Measurements from ENCODE around the gene HSD3B7.
"Not testable (repeated sequence)": the region's sequence is repeated elsewhere in the genome, so short reads cannot be mapped to it uniquely, and the experiment has no call there.

Gene HSD3B7

DNA sequence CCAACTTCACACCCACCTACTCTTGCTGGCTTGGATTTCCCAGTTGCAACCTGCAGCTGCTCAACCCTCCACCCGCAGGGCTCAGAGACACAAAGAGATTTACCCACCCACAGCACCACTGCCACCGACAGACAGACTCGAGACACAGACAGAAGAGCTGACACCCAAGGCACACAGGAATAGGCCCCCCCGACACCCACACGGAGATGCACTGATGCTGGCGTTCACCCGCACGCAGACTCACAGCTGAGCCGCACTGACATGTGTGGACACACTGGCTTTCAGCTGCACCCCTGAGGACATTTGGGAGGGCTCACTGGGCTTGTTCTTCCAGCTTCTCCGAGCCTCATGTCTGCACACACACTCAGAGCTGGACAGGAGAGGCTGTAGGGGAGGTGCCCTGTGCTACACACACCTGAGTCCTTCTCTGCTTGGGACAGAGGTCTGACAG is 17.3 kb downstream of the HSD3B7 start:
- FAIRE-seq = no peak

DNA sequence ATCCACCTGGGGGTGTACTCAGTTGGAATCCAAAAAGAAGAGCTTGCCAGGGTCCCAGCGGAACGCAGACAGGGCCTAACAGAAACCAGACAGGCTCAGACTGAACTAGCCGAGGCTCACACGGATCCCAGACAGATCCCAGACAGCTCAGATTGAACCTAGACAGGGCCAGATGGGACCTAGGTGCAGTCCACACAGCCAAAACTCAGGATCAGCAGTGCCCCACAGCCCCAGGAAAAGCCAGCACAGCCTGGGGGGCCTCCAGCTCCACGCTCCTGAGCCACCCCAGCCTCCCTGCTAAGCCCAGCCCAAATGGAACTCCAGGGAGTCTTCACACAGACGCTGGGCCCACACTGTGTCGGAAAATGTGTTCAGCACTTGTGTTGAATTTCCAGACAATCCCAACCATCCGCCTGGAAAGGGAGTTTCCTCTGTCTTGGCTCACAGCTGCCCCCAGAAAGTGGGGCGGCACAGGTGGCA is 17.9 kb downstream of the HSD3B7 start:
- FAIRE-seq = no peak

DNA sequence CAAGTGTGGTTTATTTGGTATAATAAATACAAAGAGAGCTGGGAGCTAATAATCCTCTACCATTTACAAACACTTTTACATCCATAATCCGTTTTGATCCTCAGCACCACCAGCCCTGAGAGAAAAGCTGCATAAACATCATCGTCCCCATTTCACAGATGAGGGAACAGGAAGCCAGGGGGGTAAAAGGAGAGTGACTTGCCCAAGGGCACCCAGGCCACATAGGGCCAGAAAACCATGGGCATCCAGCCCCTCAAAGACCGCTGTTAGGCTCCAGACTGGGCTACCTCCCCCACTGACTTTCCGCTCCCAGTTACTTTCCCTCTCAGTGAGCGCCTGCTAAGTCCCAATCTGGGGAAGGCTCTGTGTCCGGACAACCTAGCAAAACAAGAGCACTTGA is 18.7 kb downstream of the HSD3B7 start:
- FAIRE-seq = no peak

DNA sequence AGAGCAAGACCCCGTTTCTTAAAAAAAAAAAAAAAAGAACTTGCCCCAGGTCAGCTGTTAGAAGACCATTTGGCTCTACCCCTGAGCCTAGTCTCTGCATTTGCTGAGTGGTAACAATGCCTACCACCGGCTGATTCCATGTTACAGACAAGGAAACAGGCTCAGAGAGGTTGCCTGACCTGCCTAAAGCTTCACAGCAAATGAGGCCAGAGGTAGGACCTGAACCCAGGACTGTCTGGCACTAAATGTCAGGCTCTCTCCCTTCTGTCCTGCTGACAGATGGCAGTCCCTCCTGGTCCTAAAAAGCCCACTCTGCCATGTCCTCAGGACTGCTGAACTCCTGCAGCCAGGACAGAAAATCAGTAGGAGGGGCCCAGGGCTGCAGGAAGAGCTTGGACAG is 19.7 kb downstream of the HSD3B7 start:
- no peak for FAIRE-seq

DNA sequence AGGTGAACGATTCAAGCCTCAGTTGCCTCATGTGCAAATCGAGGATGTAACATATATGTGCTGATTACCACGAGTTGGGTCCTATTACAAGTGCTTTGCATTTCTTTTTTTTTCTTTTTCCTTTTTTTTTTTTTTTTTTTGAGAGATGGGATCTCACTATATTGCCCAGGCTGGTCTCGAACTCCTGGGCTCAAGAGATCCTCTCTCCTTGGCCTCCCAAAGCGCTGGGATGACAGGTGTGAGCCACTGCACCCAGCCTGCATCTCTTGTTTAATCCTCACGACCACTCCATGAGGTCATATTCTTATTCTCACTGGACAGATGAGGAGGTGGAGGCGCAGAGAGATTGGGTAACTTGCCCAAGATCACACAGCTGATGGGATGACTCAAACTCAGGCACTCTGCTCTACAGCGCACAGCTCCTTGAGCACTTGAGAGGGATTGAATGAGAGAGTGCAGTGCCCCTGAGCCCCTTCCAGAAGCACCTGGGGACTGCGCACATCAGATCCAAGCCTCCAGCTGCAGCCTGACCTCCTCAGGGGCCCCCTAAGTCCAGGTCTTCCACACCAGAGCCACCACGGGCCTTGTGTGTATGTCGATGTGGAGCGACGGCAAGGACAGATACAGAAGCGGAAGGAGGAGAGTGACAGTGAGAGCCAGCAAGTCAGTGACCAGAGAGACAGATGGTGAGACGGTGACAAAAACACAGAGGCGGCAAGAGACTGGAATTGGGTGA is 20.5 kb downstream of the HSD3B7 start:
- FAIRE-seq = no peak

DNA sequence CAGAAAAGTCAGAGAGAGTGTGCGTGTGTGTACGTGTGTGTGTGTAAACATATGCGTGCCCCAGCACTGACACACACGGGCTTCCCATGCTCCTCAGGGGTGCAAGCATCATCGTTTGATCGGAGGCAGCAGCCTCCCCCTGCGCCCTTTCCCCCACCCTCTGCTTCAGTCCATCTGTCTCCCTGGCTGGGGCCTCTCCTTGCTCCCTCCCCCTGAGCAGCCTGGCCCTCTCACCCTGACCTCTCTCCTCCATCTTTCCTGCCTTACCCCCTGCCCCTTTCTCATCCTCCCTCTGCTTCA is 21.0 kb downstream of the HSD3B7 start:
- FAIRE-seq = no peak

DNA sequence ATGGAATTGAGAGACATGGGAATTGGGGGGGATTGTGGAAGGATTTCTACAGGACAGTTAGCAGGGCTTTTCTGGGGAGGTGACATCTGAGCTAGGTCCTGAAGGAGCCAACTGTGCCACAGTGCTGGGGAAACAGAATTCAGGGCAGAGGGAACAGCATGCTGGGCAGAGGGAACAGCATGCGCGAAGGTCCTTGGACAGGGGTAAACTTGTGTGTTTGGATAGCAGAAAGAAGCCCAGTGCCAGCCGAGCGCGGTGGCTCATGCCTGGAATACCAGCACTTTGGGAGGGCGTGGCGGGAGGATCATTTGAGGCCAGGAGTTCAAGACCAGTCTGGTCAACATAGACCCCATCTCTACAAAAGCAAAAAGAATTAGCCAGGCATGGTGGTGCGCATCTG is 21.6 kb downstream of the HSD3B7 start:
- no peak for FAIRE-seq

DNA sequence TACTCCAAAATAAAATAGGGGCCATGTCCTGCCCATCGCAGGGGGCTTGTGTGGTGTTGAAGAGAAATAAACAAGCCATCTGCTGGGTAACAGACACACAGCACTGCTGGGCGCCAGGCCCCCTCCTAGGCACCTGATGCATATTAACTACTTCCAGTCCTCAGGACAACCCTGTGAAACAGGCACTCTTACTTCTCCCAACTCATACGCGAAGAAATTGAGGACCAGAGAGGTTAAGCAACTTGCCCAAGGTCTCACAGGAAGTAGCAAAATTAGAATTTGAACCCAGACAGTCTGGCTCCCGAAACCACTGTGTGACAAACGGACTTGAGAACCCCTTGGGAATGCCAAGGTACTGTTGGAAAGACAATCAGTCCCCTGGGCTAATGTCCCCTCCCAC is 22.7 kb downstream of the HSD3B7 start:
- no peak for FAIRE-seq

DNA sequence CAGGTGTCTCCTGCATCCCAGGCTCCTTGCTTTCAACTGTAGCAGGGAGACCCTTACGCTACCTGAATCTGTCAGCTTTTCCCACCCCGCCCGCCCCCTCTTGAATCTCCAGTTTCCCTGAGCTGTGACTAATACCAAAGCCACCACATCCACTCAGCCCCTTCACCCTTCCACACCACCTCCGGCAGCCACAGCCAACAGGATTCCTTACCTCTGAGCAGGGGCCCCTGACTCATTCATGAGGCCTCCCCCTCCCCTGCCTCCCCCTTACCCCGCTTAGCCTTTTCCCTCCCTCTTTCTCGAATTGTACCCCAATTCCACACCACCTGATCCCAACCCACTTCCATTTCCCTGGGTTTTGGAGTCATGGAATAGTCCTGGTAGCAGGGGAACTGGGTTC is 23.1 kb downstream of the HSD3B7 start:
- no peak for FAIRE-seq

DNA sequence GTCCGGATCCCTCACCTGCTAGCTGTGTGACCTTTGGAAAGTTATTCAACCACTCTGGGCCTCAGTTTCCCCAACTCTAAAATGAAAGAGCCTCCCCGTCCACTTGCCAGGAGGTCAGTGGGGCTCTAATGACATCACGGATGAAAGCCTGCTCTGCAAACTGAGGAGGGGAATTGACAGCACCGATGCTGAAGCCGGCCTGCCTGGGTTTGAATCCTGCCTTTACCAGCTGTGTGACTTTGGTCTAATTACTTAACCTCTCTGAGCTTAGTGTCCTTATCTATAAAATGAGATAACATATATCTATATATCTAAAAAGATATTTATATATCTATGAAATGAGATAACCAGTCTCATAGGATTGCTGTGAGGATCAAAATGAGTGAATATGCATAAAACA is 23.5 kb downstream of the HSD3B7 start:
- FAIRE-seq = no peak

DNA sequence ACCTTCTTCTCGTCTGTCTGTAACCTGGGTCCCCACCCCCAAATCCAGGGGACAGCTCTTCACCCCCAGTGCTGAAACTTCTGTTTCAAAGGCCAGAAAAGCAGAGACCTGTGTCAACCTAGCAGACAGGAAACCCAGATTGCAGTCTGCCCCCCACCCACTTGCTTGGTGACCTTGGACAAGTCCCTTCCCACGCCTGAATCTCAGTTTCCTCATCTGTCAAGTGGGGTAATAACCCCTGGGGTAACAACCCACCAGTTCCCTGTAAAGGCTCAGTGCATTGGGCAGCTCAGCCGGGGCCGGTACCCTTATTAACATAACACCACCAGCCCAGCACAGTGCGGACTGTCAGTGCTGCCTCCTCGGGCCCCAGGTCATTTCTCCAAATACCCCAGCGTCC is 24.1 kb downstream of the HSD3B7 start:
- FAIRE-seq = no peak

DNA sequence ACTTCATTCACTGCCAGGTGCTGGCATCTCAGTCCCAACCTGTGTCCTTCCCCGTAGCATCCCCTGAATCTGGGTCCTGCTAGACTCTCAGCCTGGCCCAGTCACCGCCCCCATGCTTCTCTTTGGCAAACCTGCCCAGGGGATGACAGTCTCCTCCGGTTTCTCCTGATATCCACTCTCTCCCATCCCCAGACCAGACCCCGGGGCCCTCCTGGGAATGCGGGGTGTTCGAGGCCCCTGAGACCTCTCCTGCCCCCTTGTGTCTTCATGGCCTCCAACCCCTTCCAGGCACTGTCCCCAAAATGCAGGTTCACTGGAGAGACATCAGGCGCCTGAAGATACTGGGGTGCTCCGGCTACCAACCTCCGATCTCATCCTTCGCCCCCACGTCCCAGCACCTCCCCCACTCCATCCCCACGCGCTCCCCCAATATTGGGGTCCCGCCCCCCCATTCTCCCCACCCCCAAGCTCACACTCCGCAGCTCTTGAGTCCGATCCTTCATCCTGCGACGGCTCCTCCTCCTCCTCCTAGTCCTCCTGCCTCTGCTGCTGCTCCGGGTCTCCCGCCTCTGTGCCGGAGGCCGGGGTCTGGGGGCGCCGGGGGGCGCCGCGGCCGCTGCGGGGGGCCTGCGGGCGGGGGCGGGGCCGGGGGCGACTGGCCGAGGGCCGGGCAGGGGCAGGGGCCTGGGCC is 25.0 kb downstream of the HSD3B7 start:
- no peak for FAIRE-seq

DNA sequence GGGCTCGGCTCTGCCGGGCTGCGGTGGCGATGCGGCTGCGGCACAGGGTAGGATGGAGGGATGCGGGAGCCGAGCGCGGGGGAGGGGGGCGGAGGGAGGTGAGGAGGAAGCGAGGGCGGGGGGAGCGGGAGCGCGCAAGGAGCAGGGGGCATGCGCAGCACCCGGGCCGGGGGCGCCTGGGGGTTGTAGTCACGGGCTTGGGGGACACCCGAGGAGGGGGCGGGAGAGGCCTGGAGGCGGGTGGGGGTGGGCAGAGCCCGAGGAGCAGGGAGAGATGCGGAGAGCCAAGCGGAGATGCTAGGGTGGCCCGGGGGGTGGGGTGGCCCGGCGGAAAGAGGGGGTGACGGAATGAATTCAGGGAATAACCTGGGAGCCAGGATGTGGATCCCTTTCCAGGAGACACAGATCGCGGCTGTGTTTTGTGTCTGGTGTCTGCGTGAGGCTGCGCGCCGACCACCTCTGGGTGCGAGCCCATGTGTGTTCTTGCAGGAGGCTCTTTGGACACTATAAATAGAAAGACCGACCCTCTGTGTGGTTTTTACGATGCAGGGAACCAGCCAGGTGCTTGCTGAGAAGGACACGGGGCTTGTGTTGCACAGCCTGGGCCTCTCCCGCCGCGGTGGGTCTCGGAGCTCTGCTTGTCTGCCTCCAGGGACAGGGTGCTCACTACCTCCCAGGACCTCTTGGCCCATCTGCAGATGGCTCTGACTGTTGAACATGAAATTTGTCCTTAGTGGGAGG is 25.7 kb downstream of the HSD3B7 start, which contains the start of gene STX1B:
TSS of gene STX1B (minus strand) at position 54 of the 741 bp plus-strand sequence. CDS start 242 bp downstream, outside the sequence.
- FAIRE-seq = no peak

DNA sequence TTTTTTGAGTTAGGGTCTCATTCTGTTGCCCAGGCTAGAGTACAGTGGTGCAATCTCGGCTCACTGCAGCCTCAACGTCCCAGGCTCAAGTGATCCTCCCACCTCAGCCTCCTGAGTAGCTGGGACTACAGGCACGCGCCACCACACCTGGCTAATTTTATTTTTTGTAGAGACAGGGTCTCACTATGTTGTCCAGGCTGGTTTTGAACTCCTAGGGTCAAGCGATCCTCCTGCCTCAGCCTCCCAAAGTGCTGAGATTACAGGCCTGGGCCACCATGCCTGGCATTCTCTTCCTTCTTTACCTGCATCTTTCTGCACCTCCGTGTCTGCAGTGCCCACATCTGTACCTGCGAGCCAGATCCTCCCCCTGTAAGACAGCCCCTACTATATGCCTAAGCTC is 26.8 kb downstream of the HSD3B7 start:
- not testable (repeated sequence) for FAIRE-seq

DNA sequence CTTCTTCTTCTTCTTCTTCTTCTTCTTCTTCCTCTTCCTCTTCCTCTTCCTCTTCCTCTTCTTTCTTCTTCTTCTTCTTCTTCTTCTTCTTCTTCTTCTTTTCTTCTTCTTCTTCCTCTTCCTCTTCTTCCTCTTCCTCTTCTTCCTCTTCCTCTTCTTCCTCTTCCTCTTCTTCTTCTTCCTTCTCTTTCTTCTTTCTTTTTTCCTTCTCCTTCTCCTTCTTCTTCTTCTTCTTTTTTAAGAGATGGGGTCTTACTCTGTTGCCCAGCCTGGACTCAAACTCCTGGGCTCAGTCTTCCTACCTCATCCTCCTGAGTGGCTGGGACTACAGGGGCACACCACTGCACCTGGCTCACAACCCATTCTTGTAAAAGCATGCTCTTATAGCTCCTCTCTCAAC is 28.3 kb downstream of the HSD3B7 start:
- not testable (repeated sequence) for FAIRE-seq

DNA sequence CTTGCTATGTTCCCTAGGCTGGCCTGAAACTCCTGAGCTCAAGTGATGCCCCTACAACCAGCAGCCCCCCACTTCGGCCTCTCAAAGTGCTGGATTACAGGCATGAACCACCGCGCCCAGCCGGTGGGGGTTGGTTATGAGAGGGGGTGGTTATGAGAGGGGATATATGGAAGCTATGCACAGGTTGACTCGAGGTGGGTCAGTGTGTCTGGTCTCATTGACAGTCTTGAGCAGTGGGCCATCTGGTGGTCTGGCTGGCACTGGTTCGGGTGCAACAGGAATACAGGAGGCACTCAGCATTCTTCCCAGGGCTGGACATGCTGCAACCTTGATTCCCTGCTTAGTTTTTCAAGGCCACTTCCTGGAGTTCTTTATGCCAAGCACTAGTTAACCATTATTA is 31.0 kb downstream of the HSD3B7 start:
- FAIRE-seq = no peak

DNA sequence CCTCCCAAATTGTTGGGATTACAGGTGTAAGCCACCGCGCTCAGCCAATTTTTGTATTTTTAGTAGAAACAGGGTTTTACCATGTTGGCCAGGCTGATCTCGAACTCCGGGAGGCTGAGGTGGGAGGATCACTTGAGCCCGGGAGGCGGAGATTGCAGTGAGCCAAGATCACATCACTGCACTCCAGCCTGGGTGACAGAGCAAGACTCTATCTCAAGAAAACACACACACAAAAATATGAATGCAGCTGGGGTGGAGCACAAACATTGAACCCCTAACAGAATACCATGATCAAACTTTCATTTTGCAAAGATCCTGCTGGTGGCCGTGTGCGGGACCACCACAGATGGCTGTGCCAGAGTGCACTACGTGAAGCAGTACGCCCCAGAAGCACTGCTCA is 32.7 kb downstream of the HSD3B7 start:
- not testable (repeated sequence) for FAIRE-seq

DNA sequence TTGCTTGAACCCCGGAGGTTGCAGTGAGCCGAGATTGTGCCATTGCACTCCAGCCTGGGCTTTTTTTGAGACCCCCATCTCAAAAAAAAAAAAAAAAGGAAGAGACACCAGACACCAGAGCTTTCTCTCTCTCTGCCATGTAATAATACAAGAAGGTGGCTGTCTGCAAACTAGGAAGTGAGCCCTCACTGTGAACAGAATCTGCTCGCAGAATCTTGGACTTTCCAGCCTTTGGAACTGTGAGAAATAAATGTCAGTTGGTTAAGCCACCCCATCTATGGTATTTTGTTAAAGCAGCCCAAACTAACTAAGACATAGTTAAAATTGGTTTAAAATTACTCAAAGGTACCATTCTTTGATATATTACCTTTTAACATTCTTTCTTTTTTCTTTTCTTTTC is 35.5 kb downstream of the HSD3B7 start:
- FAIRE-seq = no peak

DNA sequence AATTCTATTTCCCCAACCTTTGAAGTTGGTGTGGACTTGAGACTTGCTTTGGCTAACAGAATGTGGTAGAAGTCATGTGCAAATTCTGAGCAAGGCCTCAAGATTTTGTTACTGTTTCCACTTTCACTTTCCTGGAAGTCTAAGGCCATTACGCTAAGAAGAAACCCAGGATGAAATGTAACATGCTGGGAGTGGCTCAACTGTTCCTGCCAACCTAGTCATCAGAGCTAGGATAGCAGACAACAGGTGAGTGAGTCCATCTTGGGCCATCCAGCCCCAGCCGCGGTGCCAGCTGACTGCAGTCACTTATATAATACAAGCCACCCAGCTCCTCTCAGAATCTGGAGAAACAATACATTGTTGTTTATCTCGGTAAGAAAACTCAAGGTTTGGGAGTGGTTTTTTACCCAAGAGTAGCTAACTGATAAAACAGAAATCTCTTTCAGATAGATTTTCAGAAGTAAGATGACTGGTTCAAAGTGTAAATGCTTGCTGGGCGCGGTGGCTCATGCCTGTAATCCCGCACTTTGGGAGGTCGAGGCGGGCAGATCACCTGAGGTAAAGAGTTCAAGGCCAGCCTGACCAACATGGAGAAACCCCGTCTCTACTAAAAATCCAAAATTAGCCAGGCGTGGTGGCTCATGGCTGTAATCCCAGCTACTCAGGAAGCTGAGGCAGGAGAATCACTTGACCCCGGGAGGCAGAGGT is 37.7 kb downstream of the HSD3B7 start:
- FAIRE-seq = no peak

DNA sequence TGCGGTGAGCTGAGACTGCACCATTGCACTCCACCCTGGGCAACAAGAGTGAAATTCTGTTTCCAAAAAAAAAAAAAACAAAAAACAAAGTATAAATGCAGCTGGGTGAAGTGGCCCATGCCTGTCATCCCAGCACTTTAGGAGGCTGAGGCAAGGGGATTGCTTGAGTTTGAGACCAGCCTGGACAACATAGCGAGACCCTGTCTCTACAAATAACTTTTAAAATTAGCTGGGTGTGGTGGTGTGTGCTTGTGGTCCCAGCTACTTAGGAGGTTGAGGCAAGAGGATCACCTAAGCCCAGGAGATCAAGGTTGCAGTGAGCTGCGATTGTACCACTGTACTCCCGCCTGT is 38.2 kb downstream of the HSD3B7 start:
- no peak for FAIRE-seq

DNA sequence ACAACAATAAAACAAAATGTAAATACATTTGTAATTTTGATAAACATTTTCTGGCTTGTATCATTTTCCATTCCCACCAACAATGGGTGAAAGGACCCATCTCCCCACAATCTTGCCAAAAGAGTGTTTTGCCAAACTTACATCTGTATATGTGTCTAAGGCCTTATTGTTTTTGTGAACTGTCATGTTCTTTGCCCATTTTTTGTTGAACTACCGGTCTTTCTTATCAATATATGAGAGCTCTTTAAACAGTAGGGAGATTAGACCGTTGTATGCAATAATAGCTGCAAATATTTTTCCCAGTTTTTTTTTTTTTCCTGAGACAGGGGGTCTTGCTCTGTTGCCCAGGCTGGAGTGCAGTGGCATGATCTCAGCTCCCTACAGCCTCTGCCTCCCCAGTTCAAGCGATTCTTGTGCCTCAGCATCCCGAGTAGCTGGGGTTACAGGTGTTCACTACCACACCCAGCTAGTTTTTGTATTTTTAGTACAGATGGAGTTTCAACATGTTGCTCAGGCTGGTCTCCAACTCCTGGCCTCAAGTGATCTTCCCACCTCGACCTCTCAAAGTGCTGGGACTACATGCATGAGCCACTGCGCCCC is 38.7 kb downstream of the HSD3B7 start:
- FAIRE-seq = no peak

DNA sequence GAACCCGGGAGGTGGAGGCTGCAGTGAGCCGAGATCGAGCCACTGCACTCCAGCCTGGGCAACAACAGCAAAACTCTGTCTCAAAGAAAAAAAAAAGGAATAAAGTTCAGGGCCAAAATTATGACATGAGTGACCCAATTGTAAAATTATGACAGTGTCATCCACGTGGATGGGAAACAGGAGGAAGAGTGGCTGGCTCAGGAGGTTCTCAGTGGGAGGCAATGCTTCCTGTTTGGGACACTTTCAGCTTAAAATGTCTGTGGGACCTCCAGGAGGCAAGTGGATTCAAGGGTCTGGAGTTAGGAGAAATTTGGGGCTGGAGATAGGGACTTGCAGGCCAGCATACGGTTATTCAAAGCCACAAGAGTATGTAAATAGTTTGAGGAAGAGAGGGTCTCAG is 40.3 kb downstream of the HSD3B7 start:
- no peak for FAIRE-seq

DNA sequence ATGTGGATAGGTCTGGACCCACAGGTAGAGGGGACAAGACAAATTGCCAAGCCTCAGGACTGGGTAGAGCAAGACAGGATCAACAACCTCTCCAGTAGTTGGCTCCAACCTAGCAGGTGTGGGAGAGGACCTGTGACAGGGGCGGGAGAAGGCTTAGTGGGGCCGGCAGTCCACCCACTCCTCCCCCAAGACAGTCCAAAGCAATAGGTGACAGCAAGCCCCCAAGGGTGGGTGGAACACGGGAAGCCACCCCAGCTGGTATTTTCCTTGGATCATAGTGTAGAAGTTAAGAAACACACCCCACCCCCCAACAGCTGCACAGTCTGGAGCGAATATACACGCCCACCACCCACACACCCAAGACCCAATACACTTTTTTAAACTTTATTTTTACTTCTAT is 44.3 kb downstream of the HSD3B7 start:
- no peak for FAIRE-seq

Measured in colon (tissue), 2 donors.